Lower lobe of right lung (tissue), 2 donors: ENCODE data around the gene OTULINL. TPM values are rescaled to one million over a fixed set of nuclear protein-coding genes. Genes with fewer than 3 reads are reported as not detected.

ENCODE experiments used
- ATAC-seq, 2 donors: fragments of 200-7000 bp; cut with Tn5 transposase; one replicate each; pipeline ENCODE4 v1.9.1; 2020 to 2022; ENCODE audit warnings: mild to moderate bottlenecking in 2 of 2, moderate library complexity in 2 of 2
- DNase-seq: peaks from one replicate; pipeline ENCODE4 v3.0.0-alpha.2; 2020
- H3K27ac ChIP-seq: fragments of 200-600 bp; one replicate; pipeline ENCODE4 v1.8.0; 2022
- H3K27me3 ChIP-seq: fragments of 200-600 bp; one replicate; pipeline ENCODE4 v1.8.0; 2022; ENCODE audit warnings: low read depth
- H3K36me3 ChIP-seq: fragments of 200-600 bp; one replicate; pipeline ENCODE4 v1.8.0; 2022; ENCODE audit warnings: mild to moderate bottlenecking
- H3K4me1 ChIP-seq: fragments of 200-600 bp; one replicate; pipeline ENCODE4 v1.8.0; 2022
- H3K4me3 ChIP-seq: fragments of 200-600 bp; one replicate; pipeline ENCODE4 v1.8.0; 2022; ENCODE audit warnings: mild to moderate bottlenecking
- H3K9me3 ChIP-seq: fragments of 200-600 bp; one replicate; pipeline ENCODE4 v1.8.0; 2022
- CTCF ChIP-seq: fragments of 200-600 bp; IDR thresholded peaks from one replicate; pipeline ENCODE4 v1.8.0; 2022; ENCODE audit warnings: antibody characterized with exemption, mild to moderate bottlenecking
- intact Hi-C: fragments of 100-400 bp; cut with DNase I; formaldehyde crosslinking; loops from one replicate; pipeline ENCODE4 v1.11.0; 2022
- total RNA-seq: library from RNA; stranded (reverse); fragmentation: NEBNext Ultra II Directional; extraction: Animal tissue kit (Norgen Biotek cat#: 25700); gene quantifications from one replicate; pipeline ENCODE4 v1.2.1, GENCODE V29; 2021
- donor health status: DM: no; HTN: yes; CAD: no; lungs with severe emphysema.

The OTULINL gene
- total RNA-seq, 1 donor from 2014 or later: 79.3 TPM

- no peaks in the 10 kb centered on the region for H3K27me3 ChIP-seq
- no peaks in the 10 kb centered on the region for H3K9me3 ChIP-seq
- no peak for TF ChIP-seq CTCF
- intact Hi-C loops: no loop called here
- H3K27ac ChIP-seq: no peak overlapping the region
- DNase-seq: no peak
- H3K36me3 ChIP-seq: no peaks in the 10 kb centered on the region
- ATAC-seq: no peak
- H3K4me1 ChIP-seq: no peaks in the 10 kb centered on the region
- no peak overlapping the region for H3K4me3 ChIP-seq
These were observed 49.1 kb downstream of the OTULINL start for GRCh38 chr5:14630671-14631070.

- ATAC-seq (no peak), DNase-seq (no peak)
- TF ChIP-seq CTCF: no peak
- Histone ChIP-seq H3K27me3 (no peaks in the 10 kb centered on the region), H3K9me3 (no peaks in the 10 kb centered on the region), H3K4me1 (no peaks in the 10 kb centered on the region), H3K4me3 (no peak overlapping the region), H3K36me3 (no peaks in the 10 kb centered on the region), H3K27ac (no peak overlapping the region)
- intact Hi-C loops: no loop called here
These were observed 54.1 kb downstream of the OTULINL start for GRCh38 chr5:14635656-14636055.

GRCh38 chr5:14640765-14641164 lies 59.2 kb downstream of the OTULINL start:
- no peak overlapping the region for H3K4me3 ChIP-seq
- no peaks in the 10 kb centered on the region for H3K27me3 ChIP-seq
- no peak for TF ChIP-seq CTCF
- H3K36me3 ChIP-seq: no peaks in the 10 kb centered on the region
- ATAC-seq (no peak), DNase-seq (no peak)
- H3K27ac ChIP-seq: no peak overlapping the region
- intact Hi-C loops: no loop called here
- no peaks in the 10 kb centered on the region for H3K4me1 ChIP-seq
- H3K9me3 ChIP-seq: no peaks in the 10 kb centered on the region

GRCh38 chr5:14644623-14645237 lies 63.1 kb downstream of the OTULINL start:
- intact Hi-C loops: no loop called here
- ATAC-seq: no peak

GRCh38 chr5:14650052-14650451 lies 68.5 kb downstream of the OTULINL start:
- no peak for TF ChIP-seq CTCF
- intact Hi-C loops: no loop called here
- Histone ChIP-seq H3K4me3 (no peak overlapping the region), H3K27ac (no peak overlapping the region), H3K9me3 (no peaks in the 10 kb centered on the region), H3K4me1 (no peaks in the 10 kb centered on the region), H3K27me3 (no peaks in the 10 kb centered on the region), H3K36me3 (no peaks in the 10 kb centered on the region)
- DNase-seq (no peak), ATAC-seq (no peak)

More at GRCh38 chr5:14644623-14645237, 63.1 kb downstream of the OTULINL start:
- no peaks in the 10 kb centered on the region for H3K36me3 ChIP-seq
- TF ChIP-seq CTCF: no peak
- no peaks in the 10 kb centered on the region for H3K27me3 ChIP-seq
- no peak overlapping the region for H3K27ac ChIP-seq
- H3K4me3 ChIP-seq: no peak overlapping the region
- no peaks in the 10 kb centered on the region for H3K4me1 ChIP-seq
- no peaks in the 10 kb centered on the region for H3K9me3 ChIP-seq
- DNase-seq: no peak
